Measurements from ENCODE around the gene GLTP.

DNA sequence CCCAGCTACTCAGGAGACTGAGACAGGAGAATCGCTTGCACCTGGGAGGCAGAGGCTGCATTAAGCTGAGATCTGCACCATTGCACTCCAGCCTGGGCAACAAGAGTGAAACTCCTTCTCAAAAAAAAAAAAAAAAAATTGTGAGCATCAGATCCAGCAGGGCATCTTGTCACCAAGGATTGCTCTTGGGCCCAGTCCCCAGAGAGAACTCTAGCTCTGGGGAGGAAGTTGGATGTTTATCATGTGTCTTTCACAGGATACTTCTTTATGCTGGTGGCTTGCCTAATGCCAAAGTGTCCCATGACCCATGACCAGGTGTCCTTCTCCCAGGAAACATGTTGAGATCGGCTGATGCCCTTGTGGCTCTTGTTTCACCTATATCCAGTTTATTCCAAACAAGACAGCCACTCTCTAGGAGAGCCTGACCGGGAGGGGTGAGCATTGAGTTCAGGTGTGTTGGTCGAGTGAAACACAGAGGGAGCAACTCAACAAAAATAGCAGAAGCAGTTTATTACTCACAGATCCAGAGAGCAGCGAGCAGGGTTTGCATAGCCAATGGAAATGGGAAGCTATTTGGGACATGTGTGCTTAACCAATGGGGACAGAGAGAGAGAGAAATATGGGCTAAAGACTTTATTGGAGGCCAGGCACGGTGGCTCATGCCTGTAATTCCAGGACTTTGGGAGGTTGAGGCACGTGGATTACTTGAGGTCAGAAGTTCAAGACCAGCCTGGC, 13.1 kb upstream of the GLTP start:
- TF ChIP-seq, protein P1, sequence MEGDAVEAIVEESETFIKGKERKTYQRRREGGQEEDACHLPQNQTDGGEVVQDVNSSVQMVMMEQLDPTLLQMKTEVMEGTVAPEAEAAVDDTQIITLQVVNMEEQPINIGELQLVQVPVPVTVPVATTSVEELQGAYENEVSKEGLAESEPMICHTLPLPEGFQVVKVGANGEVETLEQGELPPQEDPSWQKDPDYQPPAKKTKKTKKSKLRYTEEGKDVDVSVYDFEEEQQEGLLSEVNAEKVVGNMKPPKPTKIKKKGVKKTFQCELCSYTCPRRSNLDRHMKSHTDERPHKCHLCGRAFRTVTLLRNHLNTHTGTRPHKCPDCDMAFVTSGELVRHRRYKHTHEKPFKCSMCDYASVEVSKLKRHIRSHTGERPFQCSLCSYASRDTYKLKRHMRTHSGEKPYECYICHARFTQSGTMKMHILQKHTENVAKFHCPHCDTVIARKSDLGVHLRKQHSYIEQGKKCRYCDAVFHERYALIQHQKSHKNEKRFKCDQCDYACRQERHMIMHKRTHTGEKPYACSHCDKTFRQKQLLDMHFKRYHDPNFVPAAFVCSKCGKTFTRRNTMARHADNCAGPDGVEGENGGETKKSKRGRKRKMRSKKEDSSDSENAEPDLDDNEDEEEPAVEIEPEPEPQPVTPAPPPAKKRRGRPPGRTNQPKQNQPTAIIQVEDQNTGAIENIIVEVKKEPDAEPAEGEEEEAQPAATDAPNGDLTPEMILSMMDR (IDR thresholded peaks at IDR 0.05 in 4 of 5, conservative IDR thresholded peaks at IDR 0.05 in 1 of 5) = no peak
- no peak for TF ChIP-seq POLR2A (IDR thresholded peaks at IDR 0.05)
